ENCODE results near the gene OR2H1.

Gene OR2H1

GRCh38 chr6:29507319-29507718 lies 50.4 kb downstream of the OR2H1 start:
- Histone ChIP-seq H2BK15ac (ENCODE audit: low read depth, poor library complexity, severe bottlenecking) (no peak overlapping the region), H3K4me3 (ENCODE audit: insufficient read depth in 1 of 2, low read depth in 1 of 2, low read length in 2 of 2) (no peak overlapping the region), H3K9me3 (ENCODE audit: control insufficient read depth, low read length) (no peaks in the 10 kb centered on the region), H3K79me1 (replicated peaks; ENCODE audit: low read length, poor library complexity, severe bottlenecking) (no peaks in the 10 kb centered on the region), H2AFZ (ENCODE audit: low read depth, low read length) (no peak overlapping the region), H3K4me2 (ENCODE audit: low read length, poor library complexity, severe bottlenecking) (no peak overlapping the region), H4K91ac (ENCODE audit: low read length) (no peak overlapping the region), H3K9ac (ENCODE audit: low read length) (no peak overlapping the region), H2BK5ac (ENCODE audit: low read depth, low read length, poor library complexity, severe bottlenecking) (no peak overlapping the region), H4K8ac (ENCODE audit: low read length) (no peak overlapping the region), H3K36me3 (ENCODE audit: control insufficient read depth in 1 of 2, insufficient read depth in 2 of 2, low read depth in 1 of 2, low read length in 2 of 2) (no peaks in the 10 kb centered on the region), H2BK120ac (ENCODE audit: low read depth, low read length) (no peak overlapping the region), H2AK5ac (ENCODE audit: low read length, severe bottlenecking) (no peak overlapping the region), H3K27ac (ENCODE audit: low read length, poor library complexity, severe bottlenecking) (no peak overlapping the region), H3K18ac (ENCODE audit: low read depth in 1 of 2, low read length in 2 of 2) (no peak overlapping the region), H3K4ac (ENCODE audit: low read depth in 1 of 2, low read length in 2 of 2) (no peak overlapping the region), H3K4me1 (ENCODE audit: control insufficient read depth, insufficient read depth, low read depth, low read length) (peaks cover 3% of the 10 kb centered on the region), H3K23ac (ENCODE audit: low read length in 2 of 2) (no peak overlapping the region), H3K27me3 (ENCODE audit: control insufficient read depth in 1 of 2, insufficient read depth in 1 of 2, low read length in 2 of 2) (peaks cover 0 to 3% of the 10 kb centered on the region in 2 experiments), H3K14ac (ENCODE audit: low read length in 2 of 2) (no peak overlapping the region), H2BK12ac (ENCODE audit: low read length in 2 of 2) (no peak overlapping the region)
- 67% methylated on average over 5 of the region's 5 CpGs for WGBS
- no peak for DNase-seq

- Histone ChIP-seq H3K36me3 (ENCODE audit: control insufficient read depth in 1 of 2, insufficient read depth in 2 of 2, low read depth in 1 of 2, low read length in 2 of 2) (no peaks in the 10 kb centered on the region), H3K4me1 (ENCODE audit: control insufficient read depth, insufficient read depth, low read depth, low read length) (peaks cover 1% of the 10 kb centered on the region), H2BK120ac (ENCODE audit: low read depth, low read length) (no peak overlapping the region), H3K14ac (ENCODE audit: low read length in 2 of 2) (no peak overlapping the region), H3K23ac (ENCODE audit: low read length in 2 of 2) (no peak overlapping the region), H2AFZ (ENCODE audit: low read depth, low read length) (no peak overlapping the region), H3K4me3 (ENCODE audit: insufficient read depth in 1 of 2, low read depth in 1 of 2, low read length in 2 of 2) (no peak overlapping the region), H3K79me1 (replicated peaks; ENCODE audit: low read length, poor library complexity, severe bottlenecking) (no peaks in the 10 kb centered on the region), H3K18ac (ENCODE audit: low read depth in 1 of 2, low read length in 2 of 2) (no peak overlapping the region), H3K4ac (ENCODE audit: low read depth in 1 of 2, low read length in 2 of 2) (no peak overlapping the region), H3K9me3 (ENCODE audit: control insufficient read depth, low read length) (peaks cover 2% of the 10 kb centered on the region), H4K91ac (ENCODE audit: low read length) (no peak overlapping the region), H3K27me3 (ENCODE audit: control insufficient read depth in 1 of 2, insufficient read depth in 1 of 2, low read length in 2 of 2) (peaks cover 0 to 3% of the 10 kb centered on the region in 2 experiments), H4K8ac (ENCODE audit: low read length) (no peak overlapping the region), H3K4me2 (ENCODE audit: low read length, poor library complexity, severe bottlenecking) (no peak overlapping the region), H3K27ac (ENCODE audit: low read length, poor library complexity, severe bottlenecking) (no peak overlapping the region), H3K9ac (ENCODE audit: low read length) (no peak overlapping the region), H2BK12ac (ENCODE audit: low read length in 2 of 2) (no peak overlapping the region), H2BK15ac (ENCODE audit: low read depth, poor library complexity, severe bottlenecking) (no peak overlapping the region), H2AK5ac (ENCODE audit: low read length, severe bottlenecking) (no peak overlapping the region), H2BK5ac (ENCODE audit: low read depth, low read length, poor library complexity, severe bottlenecking) (no peak overlapping the region)
- WGBS = 65% methylated on average over 6 of the region's 6 CpGs
- DNase-seq = no peak
Observed at GRCh38 chr6:29509239-29509638, 52.3 kb downstream of the OR2H1 start.

DNA sequence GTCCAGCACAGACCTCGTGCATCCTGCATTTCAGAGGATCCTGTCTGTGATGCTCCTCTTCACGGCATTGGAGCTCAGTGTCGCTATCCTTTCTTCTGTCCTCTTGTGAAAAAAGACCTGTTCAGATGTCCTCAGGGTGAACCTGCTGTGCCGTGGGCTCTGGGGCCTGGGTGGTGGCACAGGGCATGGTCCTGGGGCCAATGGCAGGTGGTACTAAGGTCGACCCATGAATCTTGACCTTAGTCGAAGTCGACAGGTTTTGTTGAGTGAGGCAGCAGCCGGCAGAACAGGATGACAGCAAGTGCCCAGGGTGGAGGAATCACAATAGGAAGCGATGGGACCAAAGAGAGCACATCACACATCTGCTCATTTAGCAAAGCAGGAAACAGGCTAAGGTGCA lies 52.8 kb downstream of the OR2H1 start:
- DNase-seq = no peak
- Histone ChIP-seq H3K4ac (ENCODE audit: low read depth in 1 of 2, low read length in 2 of 2) (no peak overlapping the region), H2BK120ac (ENCODE audit: low read depth, low read length) (no peak overlapping the region), H2BK5ac (ENCODE audit: low read depth, low read length, poor library complexity, severe bottlenecking) (no peak overlapping the region), H3K36me3 (ENCODE audit: control insufficient read depth in 1 of 2, insufficient read depth in 2 of 2, low read depth in 1 of 2, low read length in 2 of 2) (no peaks in the 10 kb centered on the region), H4K8ac (ENCODE audit: low read length) (no peak overlapping the region), H3K18ac (ENCODE audit: low read depth in 1 of 2, low read length in 2 of 2) (no peak overlapping the region), H2BK12ac (ENCODE audit: low read length in 2 of 2) (no peak overlapping the region), H3K27ac (ENCODE audit: low read length, poor library complexity, severe bottlenecking) (no peak overlapping the region), H3K27me3 (ENCODE audit: control insufficient read depth in 1 of 2, insufficient read depth in 1 of 2, low read length in 2 of 2) (peaks cover 0 to 3% of the 10 kb centered on the region in 2 experiments), H2AFZ (ENCODE audit: low read depth, low read length) (no peak overlapping the region), H3K23ac (ENCODE audit: low read length in 2 of 2) (no peak overlapping the region), H3K4me1 (ENCODE audit: control insufficient read depth, insufficient read depth, low read depth, low read length) (peaks cover 1% of the 10 kb centered on the region), H3K9me3 (ENCODE audit: control insufficient read depth, low read length) (peaks cover 2% of the 10 kb centered on the region), H2BK15ac (ENCODE audit: low read depth, poor library complexity, severe bottlenecking) (no peak overlapping the region), H3K9ac (ENCODE audit: low read length) (no peak overlapping the region), H3K4me3 (ENCODE audit: insufficient read depth in 1 of 2, low read depth in 1 of 2, low read length in 2 of 2) (no peak overlapping the region), H3K79me1 (replicated peaks; ENCODE audit: low read length, poor library complexity, severe bottlenecking) (no peaks in the 10 kb centered on the region), H3K4me2 (ENCODE audit: low read length, poor library complexity, severe bottlenecking) (no peak overlapping the region), H2AK5ac (ENCODE audit: low read length, severe bottlenecking) (no peak overlapping the region), H4K91ac (ENCODE audit: low read length) (no peak overlapping the region), H3K14ac (ENCODE audit: low read length in 2 of 2) (no peak overlapping the region)
- whole genome bisulfite sequencing = 77% methylated on average over 9 of the region's 9 CpGs

GRCh38 chr6:29510202-29510601 lies 53.2 kb downstream of the OR2H1 start:
- H3K36me3 ChIP-seq (ENCODE audit: control insufficient read depth in 1 of 2, insufficient read depth in 2 of 2, low read depth in 1 of 2, low read length in 2 of 2) = no peaks in the 10 kb centered on the region
- H4K91ac ChIP-seq (ENCODE audit: low read length) = no peak overlapping the region
- no peak overlapping the region for H2BK120ac ChIP-seq (ENCODE audit: low read depth, low read length)
- peaks cover 0 to 3% of the 10 kb centered on the region in 2 experiments for H3K27me3 ChIP-seq (ENCODE audit: control insufficient read depth in 1 of 2, insufficient read depth in 1 of 2, low read length in 2 of 2)
- H2BK12ac ChIP-seq (ENCODE audit: low read length in 2 of 2) = no peak overlapping the region
- H3K4me2 ChIP-seq (ENCODE audit: low read length, poor library complexity, severe bottlenecking) = no peak overlapping the region
- no peak overlapping the region for H2BK5ac ChIP-seq (ENCODE audit: low read depth, low read length, poor library complexity, severe bottlenecking)
- no peak overlapping the region for H3K23ac ChIP-seq (ENCODE audit: low read length in 2 of 2)
- peaks cover 2% of the 10 kb centered on the region for H3K9me3 ChIP-seq (ENCODE audit: control insufficient read depth, low read length)
- no peaks in the 10 kb centered on the region for H3K79me1 ChIP-seq (replicated peaks; ENCODE audit: low read length, poor library complexity, severe bottlenecking)
- H3K18ac ChIP-seq (ENCODE audit: low read depth in 1 of 2, low read length in 2 of 2) = no peak overlapping the region
- no peak overlapping the region for H3K27ac ChIP-seq (ENCODE audit: low read length, poor library complexity, severe bottlenecking)
- H3K4me3 ChIP-seq (ENCODE audit: insufficient read depth in 1 of 2, low read depth in 1 of 2, low read length in 2 of 2) = no peak overlapping the region
- H2AK5ac ChIP-seq (ENCODE audit: low read length, severe bottlenecking) = no peak overlapping the region
- no peak overlapping the region for H3K9ac ChIP-seq (ENCODE audit: low read length)
- WGBS = 78% methylated on average over 2 of the region's 4 CpGs
- DNase-seq = no peak
- no peak overlapping the region for H4K8ac ChIP-seq (ENCODE audit: low read length)
- H3K4me1 ChIP-seq (ENCODE audit: control insufficient read depth, insufficient read depth, low read depth, low read length) = peaks cover 1% of the 10 kb centered on the region
- no peak overlapping the region for H2BK15ac ChIP-seq (ENCODE audit: low read depth, poor library complexity, severe bottlenecking)
- no peak overlapping the region for H2AFZ ChIP-seq (ENCODE audit: low read depth, low read length)
- H3K14ac ChIP-seq (ENCODE audit: low read length in 2 of 2) = no peak overlapping the region
- H3K4ac ChIP-seq (ENCODE audit: low read depth in 1 of 2, low read length in 2 of 2) = no peak overlapping the region

Measured in mesenchymal stem cell (in vitro differentiated cells and primary cell).